Smooth muscle cell of the pulmonary artery (primary cell): ENCODE measurements around the gene TPM3. TPM values are rescaled to one million over a fixed set of nuclear protein-coding genes. Genes with fewer than 3 reads are reported as not detected.

ENCODE experiments used
- total RNA-seq: library from RNA; depleted of rRNA; stranded (reverse); fragments of >200 nt; gene quantifications from 2 replicates; pipeline ENCODE4 v1.2.3, GENCODE V29; 2014

Gene TPM3
- total RNA-seq, result 245 and 296 TPM in 2 replicates

GRCh38 chr1:154191990-154192461, at the start of gene TPM3:
Gene TPM3, minus strand, starts transcription at chr1:154192100. Its CDS starts 82 bp downstream, at chr1:154192018.

DNA sequence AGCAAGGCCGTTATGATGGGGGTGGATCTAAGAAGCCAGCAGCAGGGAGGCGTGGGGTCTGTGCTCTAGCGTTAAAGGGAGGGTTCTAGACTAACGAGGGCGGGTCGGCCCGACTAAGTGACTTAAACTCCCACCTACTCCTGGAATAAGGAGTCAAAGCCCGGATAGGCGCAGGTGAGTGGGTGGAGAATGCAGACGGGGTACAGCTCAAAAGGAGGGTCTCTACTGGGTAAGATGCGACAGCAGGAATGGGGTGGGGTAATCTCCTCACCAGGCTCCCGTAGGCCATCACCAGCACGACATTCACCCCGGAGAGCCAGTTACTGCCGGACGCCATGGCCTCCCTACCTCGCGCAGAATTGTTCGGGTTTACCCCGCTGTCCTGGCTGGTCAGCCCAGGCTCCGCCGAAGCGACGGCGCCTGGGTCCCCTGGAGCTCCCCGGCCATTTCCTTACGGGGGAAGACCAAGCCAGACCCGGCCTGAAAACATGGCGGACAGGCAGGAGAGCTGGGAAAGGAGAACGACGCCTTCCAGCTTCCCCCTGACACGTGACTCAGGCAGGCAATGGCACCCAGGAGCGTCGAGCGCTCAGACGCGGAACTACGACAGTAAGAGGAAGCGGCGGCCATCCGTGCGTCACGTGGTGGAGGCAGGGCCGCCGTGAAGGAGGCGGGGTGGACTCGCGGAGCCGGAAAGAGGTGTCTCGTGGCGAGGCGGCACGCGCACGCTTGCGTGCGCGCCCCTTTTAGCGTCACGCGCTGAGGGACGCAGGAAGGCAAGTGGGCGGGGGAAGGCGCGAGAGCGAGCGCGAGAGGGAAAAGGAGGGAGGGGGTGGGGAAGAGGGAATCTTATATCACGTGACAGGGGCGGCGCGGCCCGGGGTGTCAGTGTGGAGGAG, 28.4 kb upstream of the TPM3 start, which contains the start of gene UBAP2L:
UBAP2L (plus strand) TSS at position 885 of the 899 bp plus-strand sequence. CDS start 4,169 bp downstream, outside the sequence.

DNA sequence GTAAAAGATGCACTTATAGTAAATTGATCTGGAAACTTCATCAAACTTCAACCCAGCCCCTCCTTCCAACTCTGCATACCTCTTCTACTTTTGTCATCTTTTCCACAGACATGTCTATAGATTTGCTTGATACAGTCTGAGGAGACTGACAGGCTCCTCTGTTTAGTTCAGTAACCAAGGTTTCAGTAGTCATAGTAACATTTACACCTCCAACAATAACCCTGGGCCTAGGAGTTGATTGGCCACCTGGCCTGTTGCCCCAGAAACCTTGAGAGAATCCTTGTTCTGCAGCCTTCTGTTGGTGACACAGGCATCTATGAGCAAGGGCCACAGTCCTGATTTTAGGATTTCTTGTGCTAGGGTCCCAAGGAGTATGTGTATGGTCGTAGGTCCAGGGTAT, 14.3 kb upstream of the TPM3 start, which contains the start of gene CFAP141:
CFAP141 (minus strand) TSS at position 138 of the 400 bp plus-strand sequence; CDS start at position 112, 26 bp downstream.

GRCh38 chr1:154154534-154155191, 37.2 kb downstream of the TPM3 start, which contains the start of gene NUP210L:
Gene NUP210L, minus strand, starts transcription at chr1:154155073.

Other genes starting within 250 kb of the TPM3 start
- 18.7 and 28.8 TPM in 2 replicates for gene DENND4B, start 245.4 kb downstream of the TPM3 start, total RNA-seq
- 6.3 and 6.7 TPM in 2 replicates for gene CRTC2, start 233.5 kb downstream of the TPM3 start, total RNA-seq
- 117 and 120 TPM in 2 replicates for gene SLC39A1, start 228.6 kb downstream of the TPM3 start, total RNA-seq
- gene CREB3L4, start 224.2 kb downstream of the TPM3 start, total RNA-seq, result 3.9 and 6.6 TPM in 2 replicates
- gene JTB, start 214.4 kb downstream of the TPM3 start, total RNA-seq, result 87.9 and 105 TPM in 2 replicates
- 102 and 150 TPM in 2 replicates for gene RAB13, start 205.8 kb downstream of the TPM3 start, total RNA-seq
- 788 and 889 TPM in 2 replicates for gene RPS27, start 201.3 kb downstream of the TPM3 start, total RNA-seq
- 0.07 and 0.23 TPM in 2 replicates for gene NUP210L, start 37.0 kb downstream of the TPM3 start, total RNA-seq
- not detected in 2 replicates for gene CFAP141, start 14.2 kb upstream of the TPM3 start, total RNA-seq
- gene UBAP2L, start 28.9 kb upstream of the TPM3 start, total RNA-seq, result 72.0 and 75.8 TPM in 2 replicates
- gene HAX1, start 80.5 kb upstream of the TPM3 start, total RNA-seq, result 64.9 and 69.5 TPM in 2 replicates
- gene AQP10, start 129.0 kb upstream of the TPM3 start, total RNA-seq, result 0.07 and 0.13 TPM in 2 replicates
- gene ATP8B2, start 133.4 kb upstream of the TPM3 start, total RNA-seq, result 195 and 234 TPM in 2 replicates
- gene IL6R, start 213.2 kb upstream of the TPM3 start, total RNA-seq, result 4.9 and 12.6 TPM in 2 replicates